HG03565 (cell line): ENCODE measurements around the gene ADCY1.

ENCODE experiments used
- ATAC-seq: cut with Tn5 transposase; IDR thresholded peaks from one replicate; pipeline ENCODE4 v1.9.1; 2021; ENCODE audit warnings: mild to moderate bottlenecking, moderate library complexity; ENCODE audit not compliant: unreplicated experiment

The ADCY1 gene

DNA sequence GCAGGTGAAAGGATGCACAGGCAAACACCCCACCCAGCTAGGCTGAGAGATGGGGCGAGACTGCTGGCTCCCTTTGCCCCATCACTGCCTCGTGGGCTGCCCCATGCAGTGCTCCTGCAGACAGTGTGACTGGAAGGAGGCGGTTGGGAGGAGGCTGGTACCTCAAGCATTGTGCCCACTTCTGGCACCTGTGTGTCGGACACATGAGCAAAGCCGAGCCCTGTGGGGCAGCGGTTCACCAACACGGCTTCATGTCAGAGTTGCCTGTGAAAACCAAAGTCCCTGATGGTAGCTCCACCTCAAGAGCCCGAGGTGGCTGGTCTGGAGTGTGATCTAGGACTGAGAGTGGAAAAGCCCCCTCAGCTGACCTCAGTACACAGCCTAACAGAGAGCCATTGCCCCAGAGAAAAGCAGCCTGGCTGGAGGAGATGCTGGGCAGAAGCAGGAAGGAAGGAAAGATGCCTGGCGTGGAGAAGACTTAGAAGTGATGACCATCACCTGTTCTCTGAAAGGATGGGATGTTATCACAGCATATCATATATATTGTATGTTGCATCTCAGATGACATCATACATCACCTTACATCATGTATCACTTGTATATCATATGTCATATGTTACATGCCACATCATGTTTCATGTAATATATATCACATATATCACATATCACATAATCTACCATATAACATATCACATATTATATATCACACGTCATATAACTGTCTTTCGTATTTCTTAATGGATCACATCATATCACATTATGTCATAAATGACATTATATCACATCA lies 75.6 kb downstream of the ADCY1 start:
- no peak for ATAC-seq

GRCh38 chr7:45650404-45651394 lies 76.5 kb downstream of the ADCY1 start:
- ATAC-seq, result no peak

DNA sequence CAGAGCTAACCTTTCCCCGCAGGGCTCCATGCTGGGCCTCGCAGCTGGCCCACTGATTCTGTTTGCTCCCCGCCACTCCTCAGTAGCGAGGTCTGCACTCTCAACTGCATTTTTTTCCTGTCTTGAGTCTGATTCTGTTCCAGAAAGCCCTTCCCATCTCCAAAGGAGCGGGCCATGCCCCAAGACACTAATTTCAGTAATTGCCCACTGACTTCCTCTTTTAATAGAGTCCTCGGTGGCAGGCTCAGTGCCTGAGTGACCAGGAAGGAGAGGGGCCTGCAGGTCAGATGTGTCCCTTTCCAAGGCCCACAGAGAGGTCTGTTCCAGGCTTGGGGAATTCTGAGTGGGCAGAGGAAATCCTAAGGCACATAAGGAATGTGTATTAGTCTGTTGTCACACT lies 77.4 kb downstream of the ADCY1 start:
- no peak for ATAC-seq

- ATAC-seq, result no peak
These were observed 78.5 kb downstream of the ADCY1 start for GRCh38 chr7:45652630-45653029.

- ATAC-seq, result no peak
These were observed 79.2 kb downstream of the ADCY1 start for GRCh38 chr7:45653209-45653907.

- ATAC-seq, result no peak
These were observed 80.2 kb downstream of the ADCY1 start for GRCh38 chr7:45654341-45654740.

GRCh38 chr7:45655539-45655938 lies 81.4 kb downstream of the ADCY1 start:
- no peak for ATAC-seq

- no peak for ATAC-seq
These were observed 82.3 kb downstream of the ADCY1 start for GRCh38 chr7:45656431-45656830.

- no peak for ATAC-seq
These were observed 83.1 kb downstream of the ADCY1 start for GRCh38 chr7:45657136-45657889.

DNA sequence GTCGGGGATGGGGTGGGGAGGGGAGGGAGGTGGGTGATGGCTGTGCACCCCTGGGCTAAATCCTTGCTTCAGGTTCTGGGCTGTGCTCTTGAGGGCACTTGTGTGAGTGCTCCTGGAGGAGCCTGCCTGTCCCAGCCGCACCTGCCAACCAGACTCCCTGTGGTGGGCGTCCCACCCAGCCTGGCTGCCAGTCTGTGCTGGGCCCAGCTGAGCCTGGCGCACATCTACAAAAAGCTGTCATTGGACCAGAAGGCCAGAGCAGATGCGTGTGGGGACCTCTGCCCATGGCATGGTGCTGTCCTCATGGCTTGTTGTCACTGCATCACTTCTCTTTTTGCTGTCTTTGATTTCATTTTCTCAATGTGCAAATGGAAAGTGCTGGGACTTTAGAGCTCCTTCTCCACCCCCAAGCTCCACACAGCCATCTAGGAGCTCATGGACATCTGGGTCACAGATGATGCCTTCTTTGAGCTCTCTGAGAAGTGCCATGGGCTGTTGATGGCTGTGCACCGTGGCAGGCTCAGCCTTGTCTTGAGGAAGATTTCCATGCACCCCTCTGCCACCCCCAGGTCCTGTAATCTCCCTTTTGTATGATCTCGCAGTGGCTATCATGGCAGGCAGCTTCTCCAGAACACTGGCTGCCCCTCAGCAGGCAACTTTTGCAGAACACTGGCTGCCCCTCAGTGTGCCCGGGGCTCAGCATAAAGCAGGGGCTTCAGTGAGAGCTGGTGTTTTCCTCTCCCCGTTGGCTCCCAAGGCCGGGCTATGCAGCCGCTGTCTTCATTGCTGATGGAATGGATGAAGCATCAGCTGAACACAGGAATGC lies 83.9 kb downstream of the ADCY1 start:
- no peak for ATAC-seq

DNA sequence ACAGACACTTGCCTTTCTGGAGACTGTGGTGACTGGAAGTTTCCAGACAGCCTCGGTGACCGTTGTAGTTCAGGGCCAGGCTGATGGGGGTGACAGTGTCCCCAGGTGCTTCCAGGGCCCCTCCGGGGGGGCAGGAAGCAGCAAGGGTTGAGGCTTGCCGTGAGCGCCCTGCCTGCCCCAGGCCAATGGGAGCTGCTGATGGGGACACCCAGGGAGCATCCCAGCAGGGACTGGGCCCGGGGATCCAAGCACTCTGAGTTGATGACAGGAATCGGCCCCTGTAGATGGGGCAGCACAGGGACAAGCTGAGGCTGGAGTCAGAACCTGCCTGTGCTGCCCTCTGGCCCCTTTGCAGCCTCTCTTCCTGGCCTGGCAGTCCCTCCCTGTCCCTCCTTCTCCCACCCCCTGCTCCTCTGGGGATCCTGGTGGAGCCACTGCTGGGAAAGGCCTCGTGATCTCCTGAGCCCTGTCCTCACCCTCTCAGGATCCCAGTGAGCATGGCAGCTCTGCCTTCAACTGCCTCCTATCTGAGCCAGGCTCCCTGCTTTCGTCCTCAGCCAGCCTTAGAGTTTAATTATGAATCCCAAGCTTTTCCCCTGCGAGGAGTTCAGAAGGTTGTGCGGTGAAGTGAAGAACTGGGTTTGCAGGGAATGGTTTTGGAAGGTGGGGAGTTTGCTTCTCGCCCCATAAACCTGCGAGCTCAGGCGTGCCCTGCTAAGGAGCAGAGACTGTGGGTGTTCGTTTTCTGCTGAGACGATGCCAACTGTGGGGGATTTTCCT lies 84.7 kb downstream of the ADCY1 start:
- ATAC-seq, result no peak

DNA sequence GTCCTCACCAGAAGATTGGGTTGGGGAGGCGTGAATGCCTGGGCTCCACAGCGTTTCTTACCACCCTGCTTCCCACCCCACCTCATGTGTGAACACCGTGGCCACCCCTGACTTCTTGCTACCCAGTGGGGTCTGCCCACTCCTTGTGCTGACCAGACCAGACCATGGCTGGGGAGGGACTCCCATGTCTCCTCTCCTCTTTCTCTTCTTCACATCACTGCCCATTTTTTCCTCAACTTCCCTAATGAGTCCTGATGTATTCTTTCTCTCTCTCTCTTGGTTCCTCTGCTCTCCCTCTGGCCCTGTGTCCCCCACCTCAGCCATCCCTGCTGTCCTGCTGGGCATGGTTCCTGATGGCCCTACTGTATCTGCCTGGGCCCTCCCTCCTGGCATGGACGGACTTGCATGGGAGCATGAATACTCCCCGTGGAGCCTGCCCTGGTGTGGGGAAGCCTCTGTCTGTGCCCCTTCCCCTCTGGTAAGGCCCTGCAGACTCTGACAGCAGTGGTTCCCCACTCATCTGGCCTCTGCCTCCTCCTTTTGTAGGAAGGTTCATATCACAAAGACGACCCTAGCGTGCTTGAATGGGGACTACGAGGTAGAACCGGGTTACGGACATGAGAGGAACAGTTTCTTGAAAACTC lies 85.5 kb downstream of the ADCY1 start:
- no peak for ATAC-seq

- ATAC-seq, result no peak
These were observed 86.2 kb downstream of the ADCY1 start for GRCh38 chr7:45660201-45660900.

- no peak for ATAC-seq
These were observed 86.7 kb downstream of the ADCY1 start for GRCh38 chr7:45660901-45661211.

- ATAC-seq, result no peak
These were observed 87.3 kb downstream of the ADCY1 start for GRCh38 chr7:45661302-45661995.

DNA sequence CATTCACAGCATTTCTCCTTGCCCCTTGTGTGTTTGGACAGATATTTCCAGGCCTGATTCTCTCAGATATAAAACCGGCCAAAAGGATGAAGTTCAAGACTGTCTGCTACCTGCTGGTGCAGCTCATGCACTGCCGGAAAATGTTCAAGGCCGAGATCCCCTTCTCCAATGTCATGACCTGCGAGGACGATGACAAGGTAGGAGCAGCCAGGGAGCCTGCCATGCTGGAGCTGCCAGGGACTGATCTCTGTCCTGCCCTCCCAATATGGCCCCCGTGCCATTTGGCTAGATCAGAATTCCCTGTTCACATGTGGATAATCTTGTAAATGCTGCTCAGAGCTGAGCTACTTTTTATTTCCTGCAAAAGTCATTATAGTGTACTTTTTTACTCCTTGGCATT lies 87.8 kb downstream of the ADCY1 start:
- ATAC-seq, result no peak

GRCh38 chr7:45662540-45663166 lies 88.5 kb downstream of the ADCY1 start:
- ATAC-seq, result no peak
